Lower leg skin (tissue), 3 donors: Measurements from ENCODE around the gene RPTOR.

ENCODE experiments used
- CTCF ChIP-seq, 3 donors: fragments of 450-650 bp; IDR thresholded peaks; one replicate each; pipeline ENCODE4 v1.5.1; 2016; ENCODE audit warnings: antibody characterized with exemption in 3 of 3, mild to moderate bottlenecking in 3 of 3, moderate library complexity in 2 of 3
- POLR2A ChIP-seq, 2 donors: fragments of 450-650 bp; IDR thresholded peaks; one replicate each; pipeline ENCODE4 v1.6.1; 2016 to 2017; ENCODE audit warnings: antibody characterized with exemption in 2 of 2, mild to moderate bottlenecking in 1 of 2, moderate library complexity in 1 of 2

- TF ChIP-seq CTCF (IDR thresholded peaks at IDR 0.05) = no peak
- no peak for TF ChIP-seq POLR2A (IDR thresholded peaks at IDR 0.05)
Observed at GRCh38 chr17:80612997-80613731, 68.5 kb downstream of the RPTOR start.
